Measurements from ENCODE around the gene CHSY1. TPM values are rescaled to one million over a fixed set of nuclear protein-coding genes. Genes with fewer than 3 reads are reported as not detected.

Gene CHSY1
- total RNA-seq, 1 donor from 2014 or later: 20.4 TPM

GRCh38 chr15:101267320-101268104 lies 15.7 kb upstream of the CHSY1 start:
- ChIA-PET POLR2A (interaction anchor here (1.0 to 1.2 kb wide), 2 partner anchors 16 to 26 kb away, joined by 3 to 4 read pairs; partner anchors contain the start of gene CHSY1), CTCF (interaction anchor here (1.5 to 1.9 kb wide), 2 partner anchors 9 to 180 kb away, joined by 3 to 5 read pairs; no protein-coding TSS in a partner anchor)
- H3K27me3 Mint-ChIP-seq: no peaks in the 10 kb centered on the region
- H3K9me3 Mint-ChIP-seq: no peaks in the 10 kb centered on the region
- ATAC-seq (ENCODE audit: low read depth) (no peak), DNase-seq (no peak)
- no peaks in the 10 kb centered on the region for H3K4me1 Mint-ChIP-seq
- TF ChIP-seq CTCF (IDR thresholded peaks at IDR 0.05): no peak
- no peak overlapping the region for H3K4me3 Mint-ChIP-seq
- no peak overlapping the region for H3K27ac Mint-ChIP-seq
- intact Hi-C loops (cut with micrococcal nuclease): no loop called here
- peaks cover 33% of the 10 kb centered on the region for H3K36me3 Mint-ChIP-seq (ENCODE audit: low read depth)

GRCh38 chr15:101266787-101267186 lies 14.9 kb upstream of the CHSY1 start:
- ATAC-seq (ENCODE audit: low read depth) (no peak), DNase-seq (no peak)
- Mint-ChIP-seq H3K36me3 (ENCODE audit: low read depth) (peaks cover 26% of the 10 kb centered on the region), H3K9me3 (no peaks in the 10 kb centered on the region), H3K27me3 (no peaks in the 10 kb centered on the region), H3K4me1 (no peaks in the 10 kb centered on the region), H3K27ac (no peak overlapping the region), H3K4me3 (no peak overlapping the region)
- ChIA-PET CTCF (interaction anchor here (1.5 kb wide), 1 partner anchor 179 kb away, joined by 3 read pairs; no protein-coding TSS in a partner anchor), POLR2A (interaction anchor here (1.2 kb wide), 1 partner anchor 27 kb away, joined by 4 read pairs; no protein-coding TSS in a partner anchor)
- intact Hi-C loops (cut with micrococcal nuclease): no loop called here
- TF ChIP-seq CTCF (IDR thresholded peaks at IDR 0.05): no peak

GRCh38 chr15:101266034-101266433 lies 14.2 kb upstream of the CHSY1 start:
- TF ChIP-seq CTCF (IDR thresholded peaks at IDR 0.05): no peak
- H3K9me3 Mint-ChIP-seq: no peaks in the 10 kb centered on the region
- ATAC-seq (ENCODE audit: low read depth) (no peak), DNase-seq (no peak)
- no peak overlapping the region for H3K4me3 Mint-ChIP-seq
- no peak overlapping the region for H3K27ac Mint-ChIP-seq
- peaks cover 19% of the 10 kb centered on the region for H3K36me3 Mint-ChIP-seq (ENCODE audit: low read depth)
- H3K4me1 Mint-ChIP-seq: no peaks in the 10 kb centered on the region
- ChIA-PET CTCF (interaction anchor here (1.5 kb wide), 1 partner anchor 178 kb away, joined by 3 read pairs; no protein-coding TSS in a partner anchor), POLR2A (no interaction called here)
- intact Hi-C loops (cut with micrococcal nuclease): no loop called here
- H3K27me3 Mint-ChIP-seq: peaks cover 2% of the 10 kb centered on the region

GRCh38 chr15:101264911-101265641 lies 13.2 kb upstream of the CHSY1 start:
- CTCF ChIA-PET: no interaction called here
- peaks cover 12% of the 10 kb centered on the region for H3K36me3 Mint-ChIP-seq (ENCODE audit: low read depth)
- no peak for ATAC-seq (ENCODE audit: low read depth)
- H3K27me3 Mint-ChIP-seq: peaks cover 4% of the 10 kb centered on the region
- no peaks in the 10 kb centered on the region for H3K9me3 Mint-ChIP-seq
- no peak overlapping the region for H3K4me3 Mint-ChIP-seq
- TF ChIP-seq CTCF (IDR thresholded peaks at IDR 0.05): no peak
- no peak for DNase-seq
- no peaks in the 10 kb centered on the region for H3K4me1 Mint-ChIP-seq
- intact Hi-C loops (cut with micrococcal nuclease): no loop called here
- POLR2A ChIA-PET: no interaction called here
- H3K27ac Mint-ChIP-seq: no peak overlapping the region

GRCh38 chr15:101264011-101264410 lies 12.2 kb upstream of the CHSY1 start:
- ATAC-seq (ENCODE audit: low read depth) (no peak), DNase-seq (no peak)
- Mint-ChIP-seq H3K4me3 (no peak overlapping the region), H3K36me3 (ENCODE audit: low read depth) (peaks cover 2% of the 10 kb centered on the region), H3K27ac (no peak overlapping the region), H3K9me3 (no peaks in the 10 kb centered on the region), H3K4me1 (no peaks in the 10 kb centered on the region), H3K27me3 (peaks cover 7% of the 10 kb centered on the region)
- POLR2A ChIA-PET: no interaction called here
- intact Hi-C loops (cut with micrococcal nuclease): no loop called here
- CTCF ChIA-PET: no interaction called here
- TF ChIP-seq CTCF (IDR thresholded peaks at IDR 0.05): no peak
